Ishikawa (cell line): ENCODE results near the gene APOBEC4.

Source experiments
- CEBPB ChIP-seq: IDR thresholded peaks from 2 replicates; pipeline ENCODE4 v1.6.1; 2012
- CREB1 ChIP-seq: IDR thresholded peaks from 2 replicates; pipeline ENCODE4 v1.6.1; 2012; ENCODE audit warnings: low read depth
- EGR1 ChIP-seq: IDR thresholded peaks from 2 replicates; pipeline ENCODE4 v1.6.1; 2012
- EP300 ChIP-seq: IDR thresholded peaks from 2 replicates; pipeline ENCODE4 v1.6.1; 2012; ENCODE audit warnings: borderline replicate concordance
- FOXM1 ChIP-seq: IDR thresholded peaks from 2 replicates; pipeline ENCODE4 v1.6.1; 2012; ENCODE audit warnings: low read depth, borderline replicate concordance
- RAD21 ChIP-seq: IDR thresholded peaks from 2 replicates; pipeline ENCODE4 v1.6.1; 2012; ENCODE audit warnings: low read depth
- REST ChIP-seq: IDR thresholded peaks from 2 replicates; pipeline ENCODE4 v1.6.1; 2012; ENCODE audit warnings: low read depth, mild to moderate bottlenecking
- TAF1 ChIP-seq: IDR thresholded peaks from 2 replicates; pipeline ENCODE4 v1.6.1; 2012; ENCODE audit warnings: low read depth, mild to moderate bottlenecking
- TCF12 ChIP-seq: IDR thresholded peaks from 2 replicates; pipeline ENCODE4 v1.6.1; 2012; ENCODE audit warnings: low read depth
- TEAD4 ChIP-seq: IDR thresholded peaks from 2 replicates; pipeline ENCODE4 v1.6.1; 2012
- USF1 ChIP-seq: IDR thresholded peaks from 2 replicates; pipeline ENCODE4 v1.6.1; 2012
- YY1 ChIP-seq: IDR thresholded peaks from 2 replicates; pipeline ENCODE4 v1.6.1; 2012; ENCODE audit warnings: low read depth
- ZBTB7A ChIP-seq: IDR thresholded peaks from 2 replicates; pipeline ENCODE4 v1.6.1; 2012; ENCODE audit warnings: low read depth
- TF ChIP-seq, protein P1 (sequence below): IDR thresholded peaks from 2 replicates; pipeline ENCODE4 v1.6.1; 2012

The APOBEC4 gene

GRCh38 chr1:183597656-183598347 lies 55.3 kb downstream of the APOBEC4 start:
- TF ChIP-seq TCF12 (no peak), TEAD4 (no peak), REST (no peak), CEBPB (no peak), CREB1 (no peak), EGR1 (no peak), RAD21 (no peak), TAF1 (no peak), YY1 (no peak), EP300 (no peak), FOXM1 (no peak), ZBTB7A (no peak), USF1 (no peak)
- TF ChIP-seq, protein P1, sequence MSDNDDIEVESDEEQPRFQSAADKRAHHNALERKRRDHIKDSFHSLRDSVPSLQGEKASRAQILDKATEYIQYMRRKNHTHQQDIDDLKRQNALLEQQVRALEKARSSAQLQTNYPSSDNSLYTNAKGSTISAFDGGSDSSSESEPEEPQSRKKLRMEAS: no peak

DNA sequence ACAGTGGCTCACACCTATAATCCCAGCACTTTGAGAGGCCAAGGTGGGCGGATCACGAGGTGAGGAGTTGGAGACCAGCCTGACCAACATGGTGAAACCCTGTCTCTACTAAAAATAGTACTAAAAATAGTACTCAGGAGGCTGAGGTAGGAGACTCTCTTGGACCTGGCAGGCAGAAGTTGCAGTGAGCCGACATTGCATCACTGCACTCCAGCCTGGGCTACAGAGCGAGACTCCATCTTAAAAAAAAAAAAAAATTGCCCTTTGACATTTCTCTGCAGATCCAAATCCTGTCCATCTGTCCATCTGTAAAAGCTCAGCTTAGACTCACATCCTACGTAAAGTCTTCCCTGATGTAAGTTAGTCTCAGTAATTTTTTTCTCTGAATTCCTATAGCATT lies 56.6 kb downstream of the APOBEC4 start:
- TF ChIP-seq YY1 (no peak), TCF12 (no peak), CEBPB (no peak), RAD21 (no peak), CREB1 (no peak), FOXM1 (no peak), TEAD4 (no peak), ZBTB7A (no peak), EP300 (no peak)
- TF ChIP-seq, protein P1: no peak
